HG02588 (cell line): ENCODE measurements around the gene SLC35G3.
A peak's percentile ranks its signal among the peaks of the same experiment; 100 is the strongest.
"Not testable (repeated sequence)": the region's sequence is repeated elsewhere in the genome, so short reads cannot be mapped to it uniquely, and the experiment has no call there.

Experiments
- ATAC-seq: cut with Tn5 transposase; IDR thresholded peaks from one replicate; pipeline ENCODE4 v1.9.1; 2021; ENCODE audit warnings: mild to moderate bottlenecking, moderate library complexity; ENCODE audit not compliant: unreplicated experiment

The SLC35G3 gene

GRCh38 chr17:35194001-35194400 lies at the start of gene SLC35G3:
TSS of gene SLC35G3 (minus strand) at chr17:35194393. CDS start at chr17:35194307, 86 bp downstream.
- ATAC-seq = not testable (repeated sequence)

- no peak for ATAC-seq
These were observed 49.6 kb upstream of the SLC35G3 start for GRCh38 chr17:35243561-35244340.

GRCh38 chr17:35242805-35243560 lies 48.8 kb upstream of the SLC35G3 start, which contains the start of gene SLFN5:
TSS of gene SLFN5 (plus strand) at chr17:35243072. CDS start at chr17:35258691, 15,619 bp downstream.
- ATAC-seq = peak; percentile 61

- peak; percentile 46 for ATAC-seq
These were observed 48.1 kb upstream of the SLC35G3 start for GRCh38 chr17:35242158-35242804.

GRCh38 chr17:35241520-35241919 lies 47.3 kb upstream of the SLC35G3 start:
- no peak for ATAC-seq

GRCh38 chr17:35240861-35241260 lies 46.7 kb upstream of the SLC35G3 start:
- no peak for ATAC-seq

- ATAC-seq = no peak
These were observed 45.6 kb upstream of the SLC35G3 start for GRCh38 chr17:35239823-35240222.

- no peak for ATAC-seq
These were observed 44.6 kb upstream of the SLC35G3 start for GRCh38 chr17:35238821-35239220.

- ATAC-seq = no peak
These were observed 42.6 kb upstream of the SLC35G3 start for GRCh38 chr17:35236821-35237220.

- ATAC-seq = no peak
These were observed 41.7 kb upstream of the SLC35G3 start for GRCh38 chr17:35235917-35236316.

- ATAC-seq = no peak
These were observed 41.1 kb upstream of the SLC35G3 start for GRCh38 chr17:35235289-35235688.

GRCh38 chr17:35234315-35234714 lies 40.1 kb upstream of the SLC35G3 start:
- ATAC-seq = not testable (repeated sequence)

GRCh38 chr17:35229638-35230037 lies 35.4 kb upstream of the SLC35G3 start:
- ATAC-seq = no peak

GRCh38 chr17:35227546-35227945 lies 33.4 kb upstream of the SLC35G3 start:
- ATAC-seq = no peak

GRCh38 chr17:35224436-35224835 lies 30.2 kb upstream of the SLC35G3 start:
- no peak for ATAC-seq

- no peak for ATAC-seq
These were observed 28.3 kb upstream of the SLC35G3 start for GRCh38 chr17:35222452-35222851.

- ATAC-seq = no peak
These were observed 24.7 kb upstream of the SLC35G3 start for GRCh38 chr17:35218915-35219314.

GRCh38 chr17:35217107-35217506 lies 22.9 kb upstream of the SLC35G3 start:
- no peak for ATAC-seq

GRCh38 chr17:35214631-35215273 lies 20.6 kb upstream of the SLC35G3 start:
- ATAC-seq = no peak

- ATAC-seq = no peak
These were observed 20.0 kb upstream of the SLC35G3 start for GRCh38 chr17:35214192-35214591.

- ATAC-seq = no peak
These were observed 19.3 kb upstream of the SLC35G3 start for GRCh38 chr17:35213412-35213940.
